Measurements from ENCODE around the gene OS9.

Gene OS9

GRCh38 chr12:57739914-57740538, 46.1 kb downstream of the OS9 start:
- no peak for DNase-seq (ENCODE audit: extremely low read depth, low read depth)
- no peak for TF ChIP-seq CTCF (IDR thresholded peaks at IDR 0.05; ENCODE audit: low read depth, low read length, missing control alignments)
- H3K4me3 ChIP-seq (replicated peaks; ENCODE audit: low read depth, low read length) = no peak overlapping the region

GRCh38 chr12:57740656-57741412, 46.9 kb downstream of the OS9 start:
- DNase-seq (ENCODE audit: extremely low read depth, low read depth) = no peak
- no peak for TF ChIP-seq CTCF (IDR thresholded peaks at IDR 0.05; ENCODE audit: low read depth, low read length, missing control alignments)
- no peak overlapping the region for H3K4me3 ChIP-seq (replicated peaks; ENCODE audit: low read depth, low read length)

GRCh38 chr12:57741413-57741789, 47.5 kb downstream of the OS9 start:
- H3K4me3 ChIP-seq (replicated peaks; ENCODE audit: low read depth, low read length) = no peak overlapping the region
- no peak for DNase-seq (ENCODE audit: extremely low read depth, low read depth)
- TF ChIP-seq CTCF (IDR thresholded peaks at IDR 0.05; ENCODE audit: low read depth, low read length, missing control alignments) = no peak

GRCh38 chr12:57741844-57742738, 48.2 kb downstream of the OS9 start:
- no peak overlapping the region for H3K4me3 ChIP-seq (replicated peaks; ENCODE audit: low read depth, low read length)
- no peak for DNase-seq (ENCODE audit: extremely low read depth, low read depth)

GRCh38 chr12:57743769-57744168, 49.8 kb downstream of the OS9 start:
- DNase-seq (ENCODE audit: extremely low read depth, low read depth) = no peak
- TF ChIP-seq CTCF (IDR thresholded peaks at IDR 0.05; ENCODE audit: low read depth, low read length, missing control alignments) = no peak
- H3K4me3 ChIP-seq (replicated peaks; ENCODE audit: low read depth, low read length) = no peak overlapping the region

More at GRCh38 chr12:57741844-57742738, 48.2 kb downstream of the OS9 start:
- TF ChIP-seq CTCF (IDR thresholded peaks at IDR 0.05; ENCODE audit: low read depth, low read length, missing control alignments) = no peak

GRCh38 chr12:57744194-57744776, 50.4 kb downstream of the OS9 start:
- DNase-seq (ENCODE audit: extremely low read depth, low read depth) = no peak
- TF ChIP-seq CTCF (IDR thresholded peaks at IDR 0.05; ENCODE audit: low read depth, low read length, missing control alignments) = no peak

More at GRCh38 chr12:57744194-57744776, 50.4 kb downstream of the OS9 start:
- H3K4me3 ChIP-seq (replicated peaks; ENCODE audit: low read depth, low read length) = peak overlapping the region; percentile 59

Measured in HFF-Myc (cell line).